ENCODE data around the gene CAV1. TPM values are rescaled to one million over a fixed set of nuclear protein-coding genes. Genes with fewer than 3 reads are reported as not detected.
A peak's percentile ranks its signal among the peaks of the same experiment; 100 is the strongest.

Gene CAV1
- total and polyA plus RNA-seq, 2 experiments from 2014 or later, result 0.69 to 3.2 TPM

DNA sequence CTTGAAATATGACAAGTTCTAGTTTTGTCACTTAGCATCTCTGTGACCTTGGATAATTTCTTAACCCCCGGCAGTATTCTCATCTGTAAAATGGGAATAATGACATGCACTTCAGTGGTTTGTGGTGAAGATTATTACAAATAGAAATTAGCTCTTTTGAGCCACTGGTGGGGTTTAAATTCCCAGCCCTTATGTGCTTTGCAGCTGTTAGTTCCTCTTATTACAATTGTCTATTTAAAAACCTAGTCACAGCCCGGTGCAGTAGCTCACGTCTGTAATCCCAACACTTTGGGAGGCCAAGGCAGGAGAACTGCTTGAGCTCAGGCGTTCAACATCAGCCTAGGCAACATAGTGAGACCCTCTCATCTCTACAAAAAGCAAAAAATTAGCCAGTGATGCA is 30.1 kb downstream of the CAV1 start:
- Histone ChIP-seq H3K27ac (no peak overlapping the region), H3K9me3 (ENCODE audit: low read depth) (no peaks in the 10 kb centered on the region), H3K36me3 (no peaks in the 10 kb centered on the region), H3K4me1 (ENCODE audit: low read depth) (no peaks in the 10 kb centered on the region), H3K4me3 (no peak overlapping the region), H3K27me3 (no peaks in the 10 kb centered on the region)
- no peak for DNase-seq (ENCODE audit: low read depth in 1 of 2, low spot score in 1 of 2)
- no peak for TF ChIP-seq CTCF (IDR thresholded peaks at IDR 0.05; ENCODE audit: low read depth, low read length)

DNA sequence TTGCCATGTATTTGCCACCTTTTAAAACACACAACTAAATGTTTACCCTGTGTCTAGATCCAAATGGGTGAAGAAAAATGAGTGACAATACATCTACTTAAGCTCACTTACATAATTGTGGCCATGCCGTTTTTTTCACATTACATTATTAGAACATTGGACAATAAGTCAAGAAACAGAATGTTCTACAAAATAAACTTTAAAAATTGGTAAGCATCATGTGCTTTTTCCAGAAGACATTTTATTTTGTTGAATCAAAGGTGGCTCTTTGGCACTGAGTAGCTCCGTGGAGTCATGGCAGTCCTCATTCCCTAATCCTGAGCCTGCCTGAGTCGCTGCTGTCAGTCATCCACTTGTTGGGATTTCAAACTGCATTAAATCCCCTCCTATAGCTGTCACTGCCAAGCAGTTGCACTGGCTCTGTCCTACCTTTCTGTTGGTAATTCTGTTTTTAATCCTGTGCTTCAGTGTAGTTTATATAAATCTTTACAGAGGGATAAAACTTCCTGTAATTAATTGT is 32.3 kb downstream of the CAV1 start:
- TF ChIP-seq CTCF (IDR thresholded peaks at IDR 0.05; ENCODE audit: low read depth, low read length), result no peak
- Histone ChIP-seq H3K4me3 (no peak overlapping the region), H3K4me1 (ENCODE audit: low read depth) (no peaks in the 10 kb centered on the region), H3K27me3 (no peaks in the 10 kb centered on the region), H3K9me3 (ENCODE audit: low read depth) (no peaks in the 10 kb centered on the region), H3K27ac (no peak overlapping the region), H3K36me3 (no peaks in the 10 kb centered on the region)
- no peak for DNase-seq (ENCODE audit: low read depth in 1 of 2, low spot score in 1 of 2)

GRCh38 chr7:116557901-116558300 is 33.1 kb downstream of the CAV1 start:
- H3K9me3 ChIP-seq (ENCODE audit: low read depth), result no peaks in the 10 kb centered on the region
- no peaks in the 10 kb centered on the region for H3K36me3 ChIP-seq
- DNase-seq (ENCODE audit: low read depth in 1 of 2, low spot score in 1 of 2), result no peak
- H3K4me1 ChIP-seq (ENCODE audit: low read depth), result no peaks in the 10 kb centered on the region
- no peak overlapping the region for H3K4me3 ChIP-seq
- no peak overlapping the region for H3K27ac ChIP-seq
- no peak for TF ChIP-seq CTCF (IDR thresholded peaks at IDR 0.05; ENCODE audit: low read depth, low read length)
- H3K27me3 ChIP-seq, result no peaks in the 10 kb centered on the region

- Histone ChIP-seq H3K27me3 (peaks cover 6% of the 10 kb centered on the region), H3K9me3 (ENCODE audit: low read depth) (no peaks in the 10 kb centered on the region), H3K36me3 (no peaks in the 10 kb centered on the region), H3K27ac (no peak overlapping the region), H3K4me1 (ENCODE audit: low read depth) (no peaks in the 10 kb centered on the region), H3K4me3 (no peak overlapping the region)
- no peak for TF ChIP-seq CTCF (IDR thresholded peaks at IDR 0.05; ENCODE audit: low read depth, low read length)
- peak in 1 of 2 donors; percentile 3 for DNase-seq (ENCODE audit: low read depth in 1 of 2, low spot score in 1 of 2)
Observed at GRCh38 chr7:116560021-116560970, 35.5 kb downstream of the CAV1 start.

DNA sequence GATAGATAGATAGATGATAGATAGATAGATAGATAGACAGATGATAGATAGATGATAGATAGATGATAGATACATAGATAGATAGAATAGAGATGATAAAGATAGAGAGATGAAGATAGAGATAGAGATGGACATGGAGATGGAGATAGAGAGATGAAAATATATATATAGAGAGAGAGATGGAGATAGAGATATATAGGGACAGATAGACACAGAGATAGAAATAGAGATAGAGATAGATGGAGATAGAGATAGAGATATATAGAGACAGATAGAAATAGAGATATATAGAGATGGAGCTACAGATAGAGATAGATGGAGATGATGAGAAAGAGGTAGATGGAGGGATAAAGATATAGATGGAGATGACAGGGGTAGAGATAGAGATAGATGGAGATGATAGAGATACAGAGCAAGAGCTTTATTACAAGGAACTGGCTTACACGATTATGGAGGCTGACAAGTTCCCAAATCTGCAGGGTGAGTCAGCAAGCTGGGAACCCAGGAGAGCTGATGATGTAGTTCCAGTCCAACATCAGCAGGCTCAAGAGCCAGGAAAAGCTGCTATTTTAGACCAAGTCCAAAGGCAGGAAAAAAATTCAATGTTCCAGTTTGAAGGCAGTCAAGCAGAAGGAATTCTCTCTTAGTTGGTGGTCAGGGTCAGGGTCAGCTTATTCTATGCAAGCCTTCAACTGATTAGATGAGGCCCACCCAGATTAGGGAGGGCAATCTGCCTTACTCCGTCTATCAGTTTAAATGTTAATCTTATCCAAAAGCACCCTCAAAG is 37.1 kb downstream of the CAV1 start:
- Histone ChIP-seq H3K36me3 (no peaks in the 10 kb centered on the region), H3K27ac (no peak overlapping the region), H3K4me1 (ENCODE audit: low read depth) (no peaks in the 10 kb centered on the region), H3K27me3 (peaks cover 6% of the 10 kb centered on the region), H3K9me3 (ENCODE audit: low read depth) (no peaks in the 10 kb centered on the region), H3K4me3 (no peak overlapping the region)
- no peak for TF ChIP-seq CTCF (IDR thresholded peaks at IDR 0.05; ENCODE audit: low read depth, low read length)
- DNase-seq (ENCODE audit: low read depth in 1 of 2, low spot score in 1 of 2), result no peak

All from cardiac muscle cell (in vitro differentiated cells and primary cell).